ENCODE results near the gene COL4A4.

GRCh38 chr2:227150222-227150936 is 13.6 kb downstream of the COL4A4 start:
- TF ChIP-seq EZH2phosphoT487 (IDR thresholded peaks at IDR 0.05; ENCODE audit: low read length) (no peak), CTCF (IDR thresholded peaks at IDR 0.05; ENCODE audit: low read length) (no peak), EZH2 (optimal IDR thresholded peaks at IDR 0.05; ENCODE audit: low read depth, low read length) (no peak)
